GM23248 (cell line): Measurements from ENCODE around the gene SLC35G6.

Experiments used
- EZH2 ChIP-seq: fragments of 200-600 bp; sonication (generic); IDR thresholded peaks from 2 replicates; pipeline ENCODE4 v1.6.1; 2018; ENCODE audit warnings: antibody characterized with exemption, mild to moderate bottlenecking; ENCODE audit not compliant: insufficient read depth, poor library complexity, severe bottlenecking
- EZH2phosphoT487 ChIP-seq: fragments of 200-600 bp; sonication (generic); IDR thresholded peaks from 2 replicates; pipeline ENCODE4 v1.6.1; 2018; ENCODE audit warnings: antibody characterized with exemption, moderate library complexity, mild to moderate bottlenecking, low read depth; ENCODE audit not compliant: insufficient read depth

DNA sequence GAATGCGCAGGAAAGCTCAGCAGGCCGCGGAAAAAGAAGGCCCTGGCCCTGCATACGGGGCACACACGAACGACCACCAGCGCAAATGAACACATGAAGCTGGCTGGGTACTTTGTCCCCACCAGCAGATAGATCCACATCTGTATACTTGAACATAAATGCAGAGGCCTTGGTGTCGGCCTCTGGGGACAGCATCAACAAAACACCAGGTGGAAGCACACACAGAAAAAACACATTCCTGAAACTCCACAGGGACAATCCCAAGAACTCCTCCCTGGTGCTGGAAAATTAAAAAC, 1.2 kb upstream of the SLC35G6 start:
- TF ChIP-seq EZH2 (no peak), EZH2phosphoT487 (no peak)
